ENCODE results near the gene KRTAP4-16. TPM values are rescaled to one million over a fixed set of nuclear protein-coding genes. Genes with fewer than 3 reads are reported as not detected.

KRTAP4-16 gene
- total RNA-seq, result not detected in 2 replicates

GRCh38 chr17:41101586-41102259, at the start of gene KRTAP4-16:
Gene KRTAP4-16 (minus strand): TSS chr17:41102209. CDS start chr17:41102209, 0 bp downstream.

DNA sequence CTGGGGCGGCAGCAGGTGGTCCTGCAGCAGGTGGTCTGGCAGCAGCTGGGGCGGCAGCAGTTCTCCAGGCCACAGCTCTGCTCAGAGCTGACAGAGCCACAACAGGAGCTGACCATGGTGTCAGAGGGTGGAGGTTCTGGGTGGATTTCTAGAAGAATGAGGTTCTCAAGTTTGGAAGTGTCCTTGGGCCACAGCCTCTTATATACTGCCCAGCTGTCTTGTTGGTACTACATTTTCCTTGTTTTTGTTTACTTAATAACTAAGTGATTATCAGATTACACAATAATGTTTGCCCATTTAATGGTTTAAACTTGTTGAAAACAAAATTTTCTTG, 47.6 kb upstream of the KRTAP4-16 start, which contains the start of gene KRTAP4-5:
TSS of gene KRTAP4-5 (minus strand) at position 174 of the 334 bp plus-strand sequence. CDS start at position 116, 58 bp downstream.

GRCh38 chr17:41140360-41141131, 38.5 kb upstream of the KRTAP4-16 start, which contains the start of gene KRTAP4-6:
Gene KRTAP4-6 (minus strand): TSS chr17:41140544. CDS start chr17:41140487, 57 bp downstream.

DNA sequence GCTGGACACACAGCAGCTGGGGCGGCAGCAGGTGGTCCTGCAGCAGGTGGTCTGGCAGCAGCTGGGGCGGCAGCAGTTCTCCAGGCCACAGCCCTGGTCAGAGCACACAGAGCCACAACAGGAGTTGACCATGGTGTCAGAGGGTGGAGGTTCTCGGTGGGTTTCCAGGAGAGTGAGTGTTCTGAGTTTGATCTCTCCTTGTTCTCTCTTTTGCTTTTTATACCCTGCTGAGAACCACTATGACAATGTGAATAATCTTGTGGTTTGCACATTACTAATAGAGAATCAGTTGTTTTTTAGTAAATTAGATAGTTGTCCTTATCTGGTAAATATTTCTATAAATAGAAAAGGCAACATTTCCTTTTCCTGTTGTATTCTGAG, 22.0 kb upstream of the KRTAP4-16 start, which contains the start of gene KRTAP4-12:
TSS of gene KRTAP4-12 (minus strand) at position 192 of the 381 bp plus-strand sequence. CDS start at position 132, 60 bp downstream.

GRCh38 chr17:41117846-41118386, 15.9 kb upstream of the KRTAP4-16 start, which contains the start of gene KRTAP4-11:
Gene KRTAP4-11 (minus strand): TSS chr17:41118373. CDS start chr17:41118315, 58 bp downstream.

DNA sequence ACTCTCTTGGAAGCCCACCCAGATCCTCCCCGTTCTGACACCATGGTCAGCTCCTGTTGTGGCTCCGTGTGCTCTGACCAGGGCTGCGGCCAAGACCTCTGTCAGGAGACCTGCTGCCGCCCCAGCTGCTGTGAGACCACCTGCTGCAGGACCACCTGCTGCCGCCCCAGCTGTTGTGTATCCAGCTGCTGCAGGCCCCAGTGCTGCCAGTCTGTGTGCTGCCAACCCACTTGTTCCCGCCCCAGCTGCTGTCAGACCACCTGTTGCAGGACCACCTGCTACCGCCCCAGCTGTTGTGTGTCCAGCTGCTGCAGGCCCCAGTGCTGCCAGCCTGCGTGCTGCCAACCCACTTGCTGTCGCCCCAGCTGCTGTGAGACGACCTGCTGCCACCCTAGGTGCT, 3.3 kb upstream of the KRTAP4-16 start, which contains the start of gene KRTAP4-9:
TSS of gene KRTAP4-9 (plus strand) at position 43 of the 400 bp plus-strand sequence. CDS start at position 43, 0 bp downstream.

DNA sequence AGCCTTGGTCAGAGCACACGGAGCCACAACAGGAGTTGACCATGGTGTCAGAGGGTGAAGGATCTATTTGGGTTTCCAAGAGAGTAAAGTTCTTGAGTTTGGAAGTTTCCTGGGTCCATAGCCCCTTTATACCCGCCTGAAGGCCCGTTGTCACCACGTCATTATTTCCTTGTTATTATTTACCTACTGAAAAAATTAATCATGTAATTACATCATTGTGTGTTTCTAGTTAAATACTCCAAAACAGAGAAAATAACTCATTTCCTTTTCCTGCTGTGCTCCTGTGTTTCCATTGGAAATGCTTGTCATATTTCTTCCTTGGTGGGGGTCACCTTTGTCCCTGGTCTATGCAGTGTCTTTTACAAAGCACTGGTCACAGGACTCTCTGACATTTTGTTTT, 4.0 kb downstream of the KRTAP4-16 start, which contains the start of gene KRTAP4-8:
TSS of gene KRTAP4-8 (minus strand) at position 101 of the 400 bp plus-strand sequence. CDS start at position 43, 58 bp downstream.

GRCh38 chr17:41084100-41084856, 17.7 kb downstream of the KRTAP4-16 start, which contains the start of gene KRTAP4-7:
Gene KRTAP4-7 (plus strand): TSS chr17:41084150. CDS start chr17:41084207, 57 bp downstream.

GRCh38 chr17:41065829-41066624, 36.0 kb downstream of the KRTAP4-16 start, which contains the start of gene KRTAP2-4:
Gene KRTAP2-4 (minus strand): TSS chr17:41065879. CDS start chr17:41065845, 34 bp downstream.

DNA sequence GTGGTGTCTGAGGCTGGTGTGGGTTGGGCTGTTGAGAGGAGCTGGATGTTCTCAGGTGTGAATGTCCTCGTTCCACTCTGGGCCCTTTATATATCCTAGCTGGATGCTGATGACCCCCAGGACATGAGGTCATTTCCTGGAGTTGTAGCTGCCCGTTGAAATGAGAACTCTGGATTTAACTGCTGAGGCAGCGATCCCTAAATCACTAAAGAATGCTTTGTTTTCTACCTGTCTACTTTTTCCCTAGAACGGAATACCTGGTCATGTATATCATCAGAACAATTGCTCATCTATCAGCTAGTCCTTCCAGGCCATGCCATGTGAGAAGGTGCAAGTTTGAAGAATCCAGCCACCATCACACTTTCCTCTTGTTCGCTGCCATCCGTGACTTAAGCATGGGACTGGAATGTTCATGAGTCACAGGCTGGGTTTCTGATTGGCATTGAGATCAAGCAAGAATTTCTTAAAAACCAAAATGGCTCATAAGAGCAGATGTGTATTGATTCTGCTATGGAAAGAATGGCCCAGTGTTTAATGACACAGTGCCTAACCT, 41.9 kb downstream of the KRTAP4-16 start, which contains the start of gene KRTAP2-3:
TSS of gene KRTAP2-3 (minus strand) at position 63 of the 553 bp plus-strand sequence. CDS start 64 bp downstream, outside the sequence.

GRCh38 chr17:41055130-41055529, 46.9 kb downstream of the KRTAP4-16 start, which contains the start of gene KRTAP2-2:
Gene KRTAP2-2 (minus strand): TSS chr17:41055230. CDS start chr17:41055211, 19 bp downstream.

Other genes starting within 250 kb of the KRTAP4-16 start
- not detected in 2 replicates for gene KRT12, start 235.0 kb downstream of the KRTAP4-16 start, total RNA-seq
- gene KRT20, start 217.0 kb downstream of the KRTAP4-16 start, total RNA-seq, result not detected in 2 replicates
- gene KRT23, start 164.6 kb downstream of the KRTAP4-16 start, total RNA-seq, result under 0.01 TPM in 1 of 2 replicates, not detected in the other
- not detected in 2 replicates for gene KRT39, start 135.3 kb downstream of the KRTAP4-16 start, total RNA-seq
- not detected in 2 replicates for gene KRT40, start 117.9 kb downstream of the KRTAP4-16 start, total RNA-seq
- not detected in 2 replicates for gene KRTAP3-3, start 108.0 kb downstream of the KRTAP4-16 start, total RNA-seq
- not detected in 2 replicates for gene KRTAP3-2, start 102.3 kb downstream of the KRTAP4-16 start, total RNA-seq
- gene KRTAP3-1, start 93.1 kb downstream of the KRTAP4-16 start, total RNA-seq, result not detected in 2 replicates
- gene KRTAP1-5, start 75.0 kb downstream of the KRTAP4-16 start, total RNA-seq, result 0.50 and 0.59 TPM in 2 replicates
- gene KRTAP1-4, start 72.0 kb downstream of the KRTAP4-16 start, total RNA-seq, result not detected in 2 replicates
- not detected in 2 replicates for gene KRTAP1-3, start 67.3 kb downstream of the KRTAP4-16 start, total RNA-seq
- gene KRTAP1-1, start 60.8 kb downstream of the KRTAP4-16 start, total RNA-seq, result not detected in 2 replicates
- not detected in 2 replicates for gene KRTAP2-1, start 54.9 kb downstream of the KRTAP4-16 start, total RNA-seq
- gene KRTAP2-2, start 47.0 kb downstream of the KRTAP4-16 start, total RNA-seq, result not detected in 2 replicates
- not detected in 2 replicates for gene KRTAP2-3, start 42.1 kb downstream of the KRTAP4-16 start, total RNA-seq
- not detected in 2 replicates for gene KRTAP2-4, start 36.3 kb downstream of the KRTAP4-16 start, total RNA-seq
- not detected in 2 replicates for gene KRTAP4-7, start 18.1 kb downstream of the KRTAP4-16 start, total RNA-seq
- gene KRTAP4-8, start 4.1 kb downstream of the KRTAP4-16 start, total RNA-seq, result not detected in 2 replicates
- not detected in 2 replicates for gene KRTAP4-9, start 3.2 kb upstream of the KRTAP4-16 start, total RNA-seq
- not detected in 2 replicates for gene KRTAP4-11, start 16.2 kb upstream of the KRTAP4-16 start, total RNA-seq
- gene KRTAP4-12, start 22.0 kb upstream of the KRTAP4-16 start, total RNA-seq, result not detected in 2 replicates
- not detected in 2 replicates for gene KRTAP4-6, start 38.3 kb upstream of the KRTAP4-16 start, total RNA-seq
- gene KRTAP4-5, start 47.6 kb upstream of the KRTAP4-16 start, total RNA-seq, result not detected in 2 replicates
- not detected in 2 replicates for gene KRTAP4-4, start 58.5 kb upstream of the KRTAP4-16 start, total RNA-seq
- not detected in 2 replicates for gene KRTAP4-3, start 66.0 kb upstream of the KRTAP4-16 start, total RNA-seq
- not detected in 2 replicates for gene KRTAP4-2, start 76.0 kb upstream of the KRTAP4-16 start, total RNA-seq
- gene KRTAP4-1, start 82.7 kb upstream of the KRTAP4-16 start, total RNA-seq, result not detected in 2 replicates
- not detected in 2 replicates for gene KRTAP9-1, start 87.7 kb upstream of the KRTAP4-16 start, total RNA-seq
- gene KRTAP9-2, start 124.4 kb upstream of the KRTAP4-16 start, total RNA-seq, result not detected in 2 replicates
- not detected in 2 replicates for gene KRTAP9-3, start 130.2 kb upstream of the KRTAP4-16 start, total RNA-seq
- gene KRTAP9-8, start 135.8 kb upstream of the KRTAP4-16 start, total RNA-seq, result not detected in 2 replicates
- not detected in 2 replicates for gene KRTAP9-4, start 147.5 kb upstream of the KRTAP4-16 start, total RNA-seq
- not detected in 2 replicates for gene KRTAP9-9, start 153.2 kb upstream of the KRTAP4-16 start, total RNA-seq
- gene KRTAP9-6, start 163.2 kb upstream of the KRTAP4-16 start, total RNA-seq, result not detected in 2 replicates
- gene KRTAP9-7, start 173.5 kb upstream of the KRTAP4-16 start, total RNA-seq, result not detected in 2 replicates
- not detected in 2 replicates for gene KRTAP29-1, start 200.6 kb upstream of the KRTAP4-16 start, total RNA-seq
- gene KRTAP16-1, start 207.1 kb upstream of the KRTAP4-16 start, total RNA-seq, result not detected in 2 replicates
- not detected in 2 replicates for gene KRTAP17-1, start 213.5 kb upstream of the KRTAP4-16 start, total RNA-seq
- gene KRT33A, start 248.6 kb upstream of the KRTAP4-16 start, total RNA-seq, result not detected in 2 replicates